Endothelial cell of umbilical vein (primary cell): ENCODE measurements around the gene ABCB9. TPM values are rescaled to one million over a fixed set of nuclear protein-coding genes. Genes with fewer than 3 reads are reported as not detected.

Experiments used
- BruUV-seq: library from RNA; stranded (reverse); fragments of 400-500 nt; replicated peaks from 2 replicates; lab custom pipeline; 2021; lab: Mats Ljungman, UMichigan
- CTCF ChIA-PET: fragments of 300-600, 350-600 bp; sonication (Branson Sonifier 250); formaldehyde crosslinking; loops from one replicate; lab custom pipeline; 2021; ENCODE audit warnings: antibody characterized with exemption, inconsistent platforms; lab: Charles Lee
- POLR2A ChIA-PET: fragments of 300-600, 350-600 bp; sonication (Branson Sonifier 250); formaldehyde crosslinking; loops from one replicate; lab custom pipeline; 2021; ENCODE audit warnings: antibody characterized with exemption, inconsistent platforms; lab: Charles Lee
- DNase-seq: peaks from one replicate; pipeline ENCODE4 v3.0.0-alpha.2; 2011; ENCODE audit warnings: low read depth, low spot score
- FAIRE-seq: peaks from 2 replicates; lab custom pipeline; 2011; peaks lifted over from hg19 to GRCh38; lab: Jason Lieb, UNC
- H2AFZ ChIP-seq: 2 replicates; pipeline ENCODE4 v1.6.0; 2012; ENCODE audit warnings: low read depth, low read length, control low read depth, inconsistent platforms
- H3K27ac ChIP-seq: 2 replicates; pipeline ENCODE4 v1.5.1; 2011; ENCODE audit warnings: low read depth, mild to moderate bottlenecking, control low read depth, low read length, moderate library complexity; ENCODE audit not compliant: insufficient read depth
- H3K27me3 ChIP-seq, 2 experiments: 2 replicates each; pipeline versions ENCODE4 v1.6.0 to v1.6.1; 2011; ENCODE audit warnings: low read length in 2 of 2, mixed read lengths in 1 of 2; ENCODE audit not compliant: control insufficient read depth in 2 of 2, insufficient read depth in 2 of 2
- H3K36me3 ChIP-seq, 2 experiments: 2 replicates in 1 of 2; 3 replicates in 1 of 2; pipeline ENCODE4 v1.5.1; 2011; ENCODE audit warnings: low read length in 2 of 2, mild to moderate bottlenecking in 1 of 2, moderate library complexity in 1 of 2; ENCODE audit not compliant: control insufficient read depth in 2 of 2, insufficient read depth in 2 of 2; ENCODE audit errors: extremely low read depth in 1 of 2
- H3K4me1 ChIP-seq: 3 replicates; pipeline ENCODE4 v1.5.1; 2011; ENCODE audit warnings: mild to moderate bottlenecking, low read length; ENCODE audit not compliant: control insufficient read depth, insufficient read depth; ENCODE audit errors: extremely low read depth
- H3K4me2 ChIP-seq: 2 replicates; pipeline ENCODE4 v1.6.1; 2011; ENCODE audit warnings: low read length, control low read depth, mixed read lengths; ENCODE audit not compliant: insufficient read depth
- H3K4me3 ChIP-seq, 3 experiments: fragments of 200-600 bp in 1 of 3; sonication (generic), shearing (Covaris generic) in 1 of 3; replicated peaks in 1 of 3; 2 replicates each; pipeline ENCODE4 v1.5.1; 2011 to 2016; ENCODE audit warnings: control low read depth in 3 of 3, low read length in 3 of 3, mild to moderate bottlenecking in 2 of 3, inconsistent platforms in 1 of 3, low read depth in 1 of 3, moderate library complexity in 1 of 3; ENCODE audit not compliant: insufficient read depth in 1 of 3
- H3K79me2 ChIP-seq: 2 replicates; pipeline ENCODE4 v1.6.0; 2012; ENCODE audit warnings: low read length, inconsistent platforms; ENCODE audit not compliant: control insufficient read depth, insufficient read depth
- H3K9ac ChIP-seq: replicated peaks from 2 replicates; pipeline ENCODE3; 2011; ENCODE audit warnings: low read length, control low read depth; ENCODE audit not compliant: insufficient read depth; ENCODE audit errors: extremely low read depth
- H3K9me1 ChIP-seq: replicated peaks from 3 replicates; pipeline ENCODE4 v1.6.0; 2011; ENCODE audit warnings: mild to moderate bottlenecking, low read length; ENCODE audit not compliant: control insufficient read depth, insufficient read depth; ENCODE audit errors: extremely low read depth
- H3K9me3 ChIP-seq: replicated peaks from 2 replicates; pipeline ENCODE4 v1.5.1; 2012; ENCODE audit warnings: low read length, inconsistent platforms; ENCODE audit not compliant: control insufficient read depth, insufficient read depth
- H4K20me1 ChIP-seq: replicated peaks from 2 replicates; pipeline ENCODE3; 2011; ENCODE audit warnings: mild to moderate bottlenecking, low read length; ENCODE audit not compliant: control insufficient read depth, insufficient read depth; ENCODE audit errors: extremely low read depth
- CTCF ChIP-seq, 2 donors: IDR thresholded peaks; 1 replicate in 1 of 2; 2 replicates in 1 of 2; pipeline ENCODE4 v1.5.1; 2011; ENCODE audit warnings: low read length in 2 of 2, mild to moderate bottlenecking in 2 of 2, moderate library complexity in 2 of 2, control low read depth in 1 of 2, inconsistent platforms in 1 of 2, low read depth in 1 of 2; ENCODE audit not compliant: insufficient read depth in 1 of 2; ENCODE audit errors: extremely low read depth in 1 of 2
- EZH2 ChIP-seq: IDR thresholded peaks from 2 replicates; pipeline ENCODE4 v1.6.1; 2012; ENCODE audit warnings: borderline replicate concordance, low read depth, mild to moderate bottlenecking, moderate library complexity, low read length, inconsistent platforms; ENCODE audit not compliant: severe bottlenecking
- FOS ChIP-seq: IDR thresholded peaks from 2 replicates; pipeline ENCODE4 v1.6.1; 2011; ENCODE audit warnings: mild to moderate bottlenecking, low read length, moderate library complexity, borderline replicate concordance; ENCODE audit not compliant: insufficient read depth
- GATA2 ChIP-seq: IDR thresholded peaks from 2 replicates; pipeline ENCODE4 v1.7.0; 2011; ENCODE audit warnings: low read depth, mild to moderate bottlenecking, moderate library complexity, mixed read lengths, low read length; ENCODE audit not compliant: insufficient read length, insufficient read depth
- JUN ChIP-seq: IDR thresholded peaks from 2 replicates; pipeline ENCODE4 v1.6.1; 2011; ENCODE audit warnings: borderline replicate concordance, low read depth; ENCODE audit not compliant: insufficient read length, insufficient read depth
- MAX ChIP-seq: IDR thresholded peaks from 2 replicates; pipeline ENCODE4 v1.6.1; 2011; ENCODE audit not compliant: insufficient read depth, insufficient read length
- MYC ChIP-seq: IDR thresholded peaks from one replicate; pipeline ENCODE4 v1.6.1; 2011; ENCODE audit warnings: mild to moderate bottlenecking, low read depth, low read length
- POLR2A ChIP-seq: IDR thresholded peaks from 2 replicates; pipeline ENCODE4 v1.6.1; 2012; ENCODE audit warnings: low read depth, mild to moderate bottlenecking, control low read depth, low read length
- POLR2AphosphoS5 ChIP-seq: IDR thresholded peaks from 2 replicates; pipeline ENCODE4 v1.6.1; 2012; ENCODE audit warnings: low read depth, mild to moderate bottlenecking, control low read depth, low read length, moderate library complexity; ENCODE audit not compliant: insufficient read depth
- dilution Hi-C: fragments of 300-500 bp; cut with MboI; formaldehyde crosslinking; loops from one replicate; pipeline ENCODE4 v1.15.0; 2019; ENCODE audit warnings: low sequenced_read_pairs; ENCODE audit not compliant: extremely low pct_ligation_motif_present
- intact Hi-C: fragments of 100-400 bp; cut with micrococcal nuclease; formaldehyde crosslinking; loops from one replicate; pipeline ENCODE4 v1.10.0; 2022
- polyA plus RNA-seq, 4 experiments: library from polyadenylated mRNA; depleted of rRNA in 3 of 4; stranded (reverse) in 3 of 4; unstranded in 1 of 4; fragments of >200 nt; gene quantifications; 2 replicates each; pipeline versions ENCODE4 v1.2.1 to v1.2.3, GENCODE V29; 2011 to 2012; ENCODE audit warnings: missing spikeins in 1 of 4
- total RNA-seq: library from RNA; stranded (reverse); gene quantifications from 2 replicates; pipeline ENCODE4 v1.2.3, GENCODE V29; 2021

The ABCB9 gene
- total and polyA plus RNA-seq, 2 donors (not counting 3 experiments of a cell fraction or from before 2014, with no cell fraction given), result 11.7 to 16.9 TPM

GRCh38 chr12:122895320-122895703 is 71.0 kb downstream of the ABCB9 start:
- dilution Hi-C loops, result no loop called here
- Histone ChIP-seq H3K9me3 (no peaks in the 10 kb centered on the region), H3K9ac (peak overlapping the region; percentile 97), H3K9me1 (no peaks in the 10 kb centered on the region), H2AFZ (peak overlapping the region; percentile 43), H3K27ac (peak overlapping the region; percentile 75), H3K4me2 (peak overlapping the region; percentile 91), H3K36me3 (no peaks in the 10 kb centered on the region), H3K79me2 (peaks cover 53% of the 10 kb centered on the region), H3K4me3 (peak overlapping the region; percentile 73 to 90 (median 85)), H4K20me1 (no peaks in the 10 kb centered on the region), H3K27me3 (no peaks in the 10 kb centered on the region), H3K4me1 (peaks cover 32% of the 10 kb centered on the region)
- BruUV-seq, result no TSS peak
- TF ChIP-seq JUN (no peak), CTCF (IDR thresholded peaks at IDR 0.05; ENCODE audit: extremely low read depth in 1 of 2, insufficient read depth in 1 of 2, low read depth in 1 of 2, low read length in 2 of 2) (no peak), MYC (no peak), POLR2A (no peak), GATA2 (no peak), EZH2 (no peak), FOS (no peak), POLR2AphosphoS5 (no peak), MAX (no peak)
- ChIA-PET CTCF (interaction anchor here (1.5 to 1.6 kb wide), 2 partner anchors 24 kb away, joined by 4 to 7 read pairs; no protein-coding TSS in a partner anchor), POLR2A (interaction anchor here (1.1 kb wide), 1 partner anchor 51 kb away, joined by 3 read pairs; no protein-coding TSS in a partner anchor)
- DNase-seq, result peak; percentile 24
- FAIRE-seq, result no peak
- intact Hi-C loops, result loop anchor here (5.0 kb wide), 1 partner anchor 47 kb away; no protein-coding TSS in a partner anchor
